ENCODE results near the gene CIBAR2. TPM values are rescaled to one million over a fixed set of nuclear protein-coding genes. Genes with fewer than 3 reads are reported as not detected.

Gene CIBAR2
- total and polyA plus RNA-seq, 9 of the 15 experiments (the other 6 are each of a cell fraction or from before 2014, with no cell fraction given), result not detected

DNA sequence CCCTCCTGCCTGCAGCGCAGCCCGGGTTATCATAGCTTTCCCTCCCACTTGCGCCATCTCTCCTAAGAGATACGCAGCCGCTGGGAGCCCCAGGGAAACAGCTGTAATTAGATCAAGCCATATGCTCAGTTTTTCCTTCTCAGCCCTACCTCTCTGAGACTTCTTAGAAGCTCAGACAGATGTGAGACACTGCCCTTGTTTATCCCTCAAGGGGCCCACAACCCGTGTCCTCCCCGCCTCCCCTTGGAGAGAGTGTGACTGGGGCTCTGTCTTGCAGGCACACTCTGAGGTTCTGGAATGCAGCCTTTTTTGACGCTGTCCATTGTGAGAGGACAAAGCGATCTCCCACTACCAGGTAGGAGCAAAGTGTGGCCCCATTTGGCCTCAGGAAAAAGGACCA, 31.2 kb downstream of the CIBAR2 start (continued):
- TF ChIP-seq, protein P1, sequence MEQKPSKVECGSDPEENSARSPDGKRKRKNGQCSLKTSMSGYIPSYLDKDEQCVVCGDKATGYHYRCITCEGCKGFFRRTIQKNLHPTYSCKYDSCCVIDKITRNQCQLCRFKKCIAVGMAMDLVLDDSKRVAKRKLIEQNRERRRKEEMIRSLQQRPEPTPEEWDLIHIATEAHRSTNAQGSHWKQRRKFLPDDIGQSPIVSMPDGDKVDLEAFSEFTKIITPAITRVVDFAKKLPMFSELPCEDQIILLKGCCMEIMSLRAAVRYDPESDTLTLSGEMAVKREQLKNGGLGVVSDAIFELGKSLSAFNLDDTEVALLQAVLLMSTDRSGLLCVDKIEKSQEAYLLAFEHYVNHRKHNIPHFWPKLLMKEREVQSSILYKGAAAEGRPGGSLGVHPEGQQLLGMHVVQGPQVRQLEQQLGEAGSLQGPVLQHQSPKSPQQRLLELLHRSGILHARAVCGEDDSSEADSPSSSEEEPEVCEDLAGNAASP (IDR thresholded peaks at IDR 0.05), result no peak
- TF ChIP-seq ZNF124 (CRISPR knock-in tag; IDR thresholded peaks at IDR 0.05), result no peak
- TF ChIP-seq SP2 (IDR thresholded peaks at IDR 0.05; ENCODE audit: extremely low read depth, low read depth, low read length, poor library complexity, severe bottlenecking), result no peak
- TF ChIP-seq SIN3A (IDR thresholded peaks at IDR 0.05; ENCODE audit: borderline replicate concordance in 2 of 2, control insufficient read depth in 1 of 2, low read depth in 2 of 2, low read length in 2 of 2), result no peak
- TF ChIP-seq TAF7 (tag; IDR thresholded peaks at IDR 0.05), result no peak
- TF ChIP-seq, protein P2, sequence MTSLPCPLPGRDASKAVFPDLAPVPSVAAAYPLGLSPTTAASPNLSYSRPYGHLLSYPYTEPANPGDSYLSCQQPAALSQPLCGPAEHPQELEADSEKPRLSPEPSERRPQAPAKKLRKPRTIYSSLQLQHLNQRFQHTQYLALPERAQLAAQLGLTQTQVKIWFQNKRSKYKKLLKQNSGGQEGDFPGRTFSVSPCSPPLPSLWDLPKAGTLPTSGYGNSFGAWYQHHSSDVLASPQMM (CRISPR knock-in tag; IDR thresholded peaks at IDR 0.05), result no peak

DNA sequence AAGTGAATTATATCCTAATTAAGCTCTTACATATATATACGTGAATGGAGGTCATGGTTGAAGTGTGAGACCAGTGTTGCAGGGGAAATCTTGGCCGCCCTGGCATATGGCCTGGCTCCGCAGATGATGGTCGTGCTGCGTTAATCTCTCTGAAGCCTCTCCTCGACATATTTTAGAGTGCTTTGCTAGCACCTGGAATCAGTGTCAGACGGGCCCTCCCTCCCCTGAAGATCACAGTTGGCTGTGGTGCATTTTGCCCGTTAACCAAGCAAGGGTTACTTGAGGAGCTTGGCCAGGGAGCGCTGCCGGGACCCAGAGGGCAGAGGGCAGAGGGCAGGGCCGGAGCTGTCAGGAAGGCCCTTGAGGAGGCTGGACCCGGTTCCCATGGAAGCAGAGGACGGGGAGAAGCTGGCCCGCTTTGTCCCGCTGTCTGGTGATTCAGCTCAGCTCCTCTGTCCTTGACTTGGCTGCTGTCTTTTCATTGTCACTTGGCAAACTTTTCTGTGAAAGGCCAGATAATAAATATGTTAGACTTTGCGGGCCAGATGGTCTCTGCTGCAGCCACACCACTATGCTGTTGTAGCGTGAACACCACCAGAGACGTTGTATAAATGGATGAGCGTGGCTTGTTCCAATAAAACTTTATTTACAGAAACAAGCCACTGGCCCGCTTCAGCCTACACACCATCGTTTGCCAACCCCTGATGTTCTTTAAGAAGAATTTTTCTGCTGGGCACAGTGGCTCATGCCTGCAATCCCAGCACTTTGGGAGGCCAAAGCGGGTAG, 32.3 kb downstream of the CIBAR2 start:
- POLR2A ChIA-PET, result interaction anchor here (0.5 to 1.2 kb wide), 9 partner anchors 11 to 222 kb away, joined by 3 to 4 read pairs (median 3); partner anchors contain the start of gene ZDHHC7
- TSS peak; percentile 37 for BruUV-seq (replicated peaks)
- no peaks in the 10 kb centered on the region for H3K27me3 ChIP-seq (ENCODE audit: control insufficient read depth in 2 of 2, insufficient read depth in 2 of 2, low read length in 2 of 2)
- FAIRE-seq (peak; percentile 68), ATAC-seq (no peak), DNase-seq (ENCODE audit: extremely low read depth in 1 of 4, low spot score in 3 of 4) (no peak)
- H3K4me3 ChIP-seq, result no peak overlapping the region
- in situ Hi-C loops (cut with MboI), result no loop called here
- H3K9ac ChIP-seq (ENCODE audit: insufficient read depth in 1 of 2, low read depth in 2 of 2, low read length in 2 of 2), result no peak overlapping the region
- no peaks in the 10 kb centered on the region for H3K79me2 ChIP-seq (ENCODE audit: control insufficient read depth, insufficient read depth, low read length)
- H3K4me2 ChIP-seq (ENCODE audit: insufficient read depth, low read length), result no peak overlapping the region
- CTCF ChIA-PET (ENCODE audit: low intra/inter-chr PET ratio), result no interaction called here
- peaks cover 0 to 30% of the 10 kb centered on the region in 2 experiments; a peak in 2 of 5 replicates for H3K4me1 ChIP-seq (replicated peaks in 1 of 2; ENCODE audit: control insufficient read depth in 2 of 2, insufficient read depth in 2 of 2, low read length in 2 of 2)
- 70% methylated on average over 22 of the region's 22 CpGs for WGBS (ENCODE audit: insufficient coverage, low coverage, missing lambda C conversion rate)
- H3K27ac ChIP-seq (ENCODE audit: extremely low read depth, low read depth, low read length), result no peak overlapping the region
- no peak overlapping the region for H2AFZ ChIP-seq (ENCODE audit: low read depth, low read length)
- H3K9me3 ChIP-seq (replicated peaks; ENCODE audit: control insufficient read depth, insufficient read depth, low read depth, low read length), result no peaks in the 10 kb centered on the region
- H4K20me1 ChIP-seq (replicated peaks; ENCODE audit: control insufficient read depth, insufficient read depth, low read length), result no peaks in the 10 kb centered on the region; the same call in none of the 2 replicates
- intact Hi-C loops (cut with micrococcal nuclease), result loop anchor here (10.0 kb wide), 1 partner anchor 455 kb away; no protein-coding TSS in a partner anchor
- H3K36me3 ChIP-seq (ENCODE audit: control insufficient read depth, insufficient read depth, low read length), result peaks cover 40% of the 10 kb centered on the region; the same call in 1 of the 3 replicates
- no peaks in the 10 kb centered on the region for H3K9me1 ChIP-seq (ENCODE audit: control insufficient read depth, insufficient read depth, low read length)
- no peak for TF ChIP-seq GATAD2A (IDR thresholded peaks at IDR 0.05)

All from K562 (cell line).